HCT116 (cell line): ENCODE measurements around the gene LCMT2. TPM values are rescaled to one million over a fixed set of nuclear protein-coding genes. Genes with fewer than 3 reads are reported as not detected.
A peak's percentile ranks its signal among the peaks of the same experiment; 100 is the strongest.

Experiments used
- ATAC-seq: fragments of 200-7000 bp; cut with Tn5 transposase; 2 replicates; pipeline ENCODE4 v1.9.1; 2020; ENCODE audit warnings: mild to moderate bottlenecking, moderate library complexity
- BruUV-seq: library from RNA; stranded (reverse); fragments of 400-500 nt; replicated peaks from 2 replicates; lab custom pipeline; 2021; lab: Mats Ljungman, UMichigan
- CTCF ChIA-PET: fragments of 300-600 bp; sonication (Branson Sonifier 250); formaldehyde crosslinking; loops from one replicate; lab custom pipeline; 2021; ENCODE audit warnings: antibody characterized with exemption; lab: Charles Lee
- POLR2A ChIA-PET: fragments of 300-600, 350-600 bp; sonication (Branson Sonifier 250); formaldehyde crosslinking; loops from one replicate; lab custom pipeline; 2021; ENCODE audit warnings: antibody characterized with exemption; lab: Charles Lee
- RAD21 ChIA-PET, 2 experiments: fragments of 300-600 bp; sonication (Branson Sonifier 250); formaldehyde crosslinking; loops; one replicate each; lab custom pipeline; 2023; ENCODE audit warnings: low total read pairs in 2 of 2; ENCODE audit not compliant: uncharacterized antibody in 2 of 2, unreplicated experiment in 2 of 2, low non-redundant PET in 1 of 2; lab: Charles Lee
- DNase-seq: peaks from one replicate; pipeline ENCODE4 v3.0.0-alpha.2; 2010; ENCODE audit warnings: low read depth, low spot score
- H2AFZ ChIP-seq: fragments of 200-600 bp; shearing (Covaris generic), sonication (generic); 2 replicates; pipeline ENCODE4 v1.6.1; 2017; ENCODE audit warnings: low read depth, mixed run types, mixed read lengths, antibody characterized with exemption, low read length; ENCODE audit not compliant: poor library complexity, severe bottlenecking
- H3K27ac ChIP-seq: 2 replicates; pipeline ENCODE4 v1.5.1; 2012; ENCODE audit warnings: low read depth, low read length
- H3K27me3 ChIP-seq: fragments of 200-600 bp; sonication (generic); 2 replicates; pipeline ENCODE4 v1.6.1; 2016; ENCODE audit warnings: mixed run types, low read length, mixed read lengths; ENCODE audit not compliant: insufficient read depth
- H3K36me3 ChIP-seq, 2 experiments: fragments of 200-500 bp in 1 of 2; fragments of 200-600 bp in 1 of 2; sonication (Bioruptor generic) in 1 of 2; sonication (generic) in 1 of 2; 2 replicates each; pipeline versions ENCODE4 v1.5.1 to v1.6.1; 2014 to 2016; ENCODE audit warnings: low read length in 2 of 2, inconsistent platforms in 1 of 2, mixed read lengths in 1 of 2, mixed run types in 1 of 2; ENCODE audit not compliant: insufficient read depth in 2 of 2, control insufficient read depth in 1 of 2
- H3K4me1 ChIP-seq, 2 experiments: fragments of 200-600 bp in 1 of 2; sonication (generic) in 1 of 2; 2 replicates each; pipeline versions ENCODE4 v1.5.1 to v1.6.1; 2012 to 2017; ENCODE audit warnings: low read length in 2 of 2, inconsistent platforms in 1 of 2, mild to moderate bottlenecking in 1 of 2, mixed read lengths in 1 of 2, mixed run types in 1 of 2, moderate library complexity in 1 of 2; ENCODE audit not compliant: insufficient read depth in 2 of 2, control insufficient read depth in 1 of 2
- H3K4me2 ChIP-seq: fragments of 200-600 bp; sonication (generic); 2 replicates; pipeline ENCODE4 v1.6.1; 2017; ENCODE audit warnings: mixed run types, low read length, mixed read lengths
- H3K4me3 ChIP-seq, 2 experiments: fragments of 200-600 bp in 1 of 2; sonication (generic) in 1 of 2; replicated peaks in 1 of 2; 2 replicates each; pipeline ENCODE4 v1.5.1; 2011 to 2016; ENCODE audit warnings: low read length in 2 of 2, control low read depth in 1 of 2, low read depth in 1 of 2, mild to moderate bottlenecking in 1 of 2, mixed read lengths in 1 of 2, mixed run types in 1 of 2
- H3K79me2 ChIP-seq: fragments of 200-600 bp; sonication (generic); 2 replicates; pipeline ENCODE4 v1.6.1; 2017; ENCODE audit warnings: mild to moderate bottlenecking, mixed run types, low read length, moderate library complexity, mixed read lengths; ENCODE audit not compliant: insufficient read depth
- H3K9ac ChIP-seq: fragments of 200-600 bp; sonication (generic); 2 replicates; pipeline ENCODE4 v1.6.1; 2016; ENCODE audit warnings: low read length, mixed read lengths
- H3K9me2 ChIP-seq: fragments of 200-600 bp; sonication (generic), shearing (Covaris generic); 2 replicates; pipeline ENCODE4 v1.6.1; 2017; ENCODE audit warnings: mixed run types, mild to moderate bottlenecking, moderate library complexity; ENCODE audit not compliant: insufficient read depth
- H3K9me3 ChIP-seq, 2 experiments: fragments of 200-500 bp in 1 of 2; fragments of 200-600 bp in 1 of 2; sonication (Bioruptor generic) in 1 of 2; sonication (generic) in 1 of 2; 2 replicates each; pipeline ENCODE4 v1.6.1; 2014 to 2017; ENCODE audit warnings: low read length in 2 of 2, mixed read lengths in 2 of 2, inconsistent platforms in 1 of 2, low read depth in 1 of 2, mild to moderate bottlenecking in 1 of 2, mixed run types in 1 of 2, moderate library complexity in 1 of 2; ENCODE audit not compliant: control insufficient read depth in 1 of 2, insufficient read depth in 1 of 2
- H4K20me1 ChIP-seq: fragments of 200-600 bp; sonication (generic), shearing (Covaris generic); 2 replicates; pipeline ENCODE4 v1.6.1; 2017; ENCODE audit warnings: mixed run types, mild to moderate bottlenecking, moderate library complexity; ENCODE audit not compliant: insufficient read depth
- ATF3 ChIP-seq: IDR thresholded peaks from 2 replicates; pipeline ENCODE4 v1.6.1; 2012
- CBX3 ChIP-seq: IDR thresholded peaks from 2 replicates; pipeline ENCODE4 v1.6.1; 2012; ENCODE audit warnings: low read depth
- CEBPB ChIP-seq: IDR thresholded peaks from 2 replicates; pipeline ENCODE4 v1.6.1; 2012; ENCODE audit warnings: low read depth
- CTCF ChIP-seq, 3 experiments: fragments of 200-600 bp in 1 of 3; sonication (generic) in 1 of 3; IDR thresholded peaks in 2 of 3; conservative IDR thresholded peaks in 1 of 3; 2 replicates each; pipeline ENCODE4 v1.5.1; 2012 to 2017; ENCODE audit warnings: low read depth in 2 of 3, low read length in 2 of 3, antibody characterized with exemption in 1 of 3, borderline replicate concordance in 1 of 3, control low read depth in 1 of 3, mild to moderate bottlenecking in 1 of 3, mixed read lengths in 1 of 3, mixed run types in 1 of 3, moderate library complexity in 1 of 3; ENCODE audit not compliant: insufficient read depth in 1 of 3
- ELF1 ChIP-seq: IDR thresholded peaks from 2 replicates; pipeline ENCODE4 v1.6.1; 2012; ENCODE audit warnings: low read depth, borderline replicate concordance
- EZH2 ChIP-seq: fragments of 200-600 bp; sonication (generic); IDR thresholded peaks from 2 replicates; pipeline ENCODE4 v1.6.1; 2017; ENCODE audit warnings: antibody characterized with exemption, mixed run types
- POLR2A ChIP-seq: IDR thresholded peaks from 2 replicates; pipeline ENCODE4 v1.7.0; 2011; ENCODE audit warnings: borderline replicate concordance; ENCODE audit not compliant: insufficient read depth, insufficient read length; ENCODE audit errors: extremely low read depth
- POLR2AphosphoS5 ChIP-seq: IDR thresholded peaks from 2 replicates; pipeline ENCODE4 v1.6.1; 2011; ENCODE audit warnings: mild to moderate bottlenecking, low read depth, low read length, moderate library complexity
- SIN3A ChIP-seq: IDR thresholded peaks from 2 replicates; pipeline ENCODE4 v1.6.1; 2012; ENCODE audit warnings: low read depth
- SP1 ChIP-seq: IDR thresholded peaks from 2 replicates; pipeline ENCODE4 v1.6.1; 2012; ENCODE audit warnings: low read depth
- SRF ChIP-seq: IDR thresholded peaks from 2 replicates; pipeline ENCODE4 v1.6.1; 2012; ENCODE audit warnings: low read depth
- TCF7L2 ChIP-seq: IDR thresholded peaks from 2 replicates; pipeline ENCODE4 v1.7.0; 2011; ENCODE audit warnings: borderline replicate concordance, inconsistent platforms; ENCODE audit not compliant: insufficient read depth, insufficient read length; ENCODE audit errors: extremely low read depth
- YY1 ChIP-seq: IDR thresholded peaks from 2 replicates; pipeline ENCODE4 v1.6.1; 2011; ENCODE audit warnings: low read length, low read depth, moderate library complexity, mild to moderate bottlenecking; ENCODE audit not compliant: insufficient replicate concordance; ENCODE audit errors: extremely low read depth
- ZBTB33 ChIP-seq: IDR thresholded peaks from 2 replicates; pipeline ENCODE4 v1.6.1; 2011; ENCODE audit warnings: mild to moderate bottlenecking, low read length, moderate library complexity; ENCODE audit not compliant: insufficient replicate concordance; ENCODE audit errors: extremely low read depth
- ZFX ChIP-seq: fragments of 450-650 bp; IDR thresholded peaks from 2 replicates; pipeline ENCODE4 v1.6.1; 2017
- intact Hi-C: fragments of 100-400 bp; cut with micrococcal nuclease; formaldehyde crosslinking; loops from 2 replicates; pipeline ENCODE4 v1.10.0; 2022
- total RNA-seq: library from RNA; stranded (reverse); gene quantifications from one replicate; pipeline ENCODE4 v1.2.1, GENCODE V29; 2021; ENCODE audit not compliant: unreplicated experiment

The LCMT2 gene
- total RNA-seq, 1 experiment from 2014 or later, result 4.7 TPM

GRCh38 chr15:43330780-43331087, 361 bp upstream of the LCMT2 start:
- CTCF ChIA-PET, result no interaction called here
- ATAC-seq, result peak; percentile 36; the same call in 1 of the 2 replicates

GRCh38 chr15:43329217-43329959, 985 bp downstream of the LCMT2 start:
- H3K27me3 ChIP-seq, result no peaks in the 10 kb centered on the region
- no TSS peak for BruUV-seq
- ChIA-PET RAD21 (no interaction called here), CTCF (no interaction called here), POLR2A (no interaction called here)
- TF ChIP-seq POLR2AphosphoS5 (no peak), SRF (no peak), EZH2 (no peak), ZFX (no peak), SP1 (no peak), TCF7L2 (no peak), SIN3A (no peak), POLR2A (no peak), CEBPB (no peak), CTCF (IDR thresholded peaks at IDR 0.05 in 2 of 3, conservative IDR thresholded peaks at IDR 0.05 in 1 of 3; ENCODE audit: borderline replicate concordance in 1 of 3, insufficient read depth in 1 of 3, low read depth in 2 of 3, low read length in 2 of 3) (no peak), CBX3 (no peak), ELF1 (no peak), ATF3 (no peak), ZBTB33 (no peak)
- no peaks in the 10 kb centered on the region for H3K9me2 ChIP-seq
- peak overlapping the region; percentile 64 to 70 for H3K4me3 ChIP-seq
- peaks cover 10% of the 10 kb centered on the region; the same call in 1 of the 2 replicates for H3K79me2 ChIP-seq
- H3K9me3 ChIP-seq, result no peaks in the 10 kb centered on the region
- peak overlapping the region; percentile 67 for H3K9ac ChIP-seq
- no peaks in the 10 kb centered on the region for H3K36me3 ChIP-seq
- H4K20me1 ChIP-seq, result no peaks in the 10 kb centered on the region
- peak overlapping the region; percentile 61 for H3K4me2 ChIP-seq
- H3K27ac ChIP-seq, result peak overlapping the region; percentile 65; the same call in 1 of the 2 replicates
- ATAC-seq (no peak), DNase-seq (no peak)
- no peak overlapping the region for H2AFZ ChIP-seq
- peaks cover 4 to 14% of the 10 kb centered on the region in 2 experiments; a peak in 3 of 4 replicates for H3K4me1 ChIP-seq
- intact Hi-C loops, result no loop called here

More at GRCh38 chr15:43330780-43331087, 361 bp upstream of the LCMT2 start:
- TF ChIP-seq YY1, result no peak
- H3K4me2 ChIP-seq, result peak overlapping the region; percentile 61
- peaks cover 4 to 14% of the 10 kb centered on the region in 2 experiments; a peak in 3 of 4 replicates for H3K4me1 ChIP-seq
- intact Hi-C loops, result no loop called here
- H2AFZ ChIP-seq, result no peak overlapping the region
- H3K4me3 ChIP-seq, result peak overlapping the region; percentile 64 to 70
- BruUV-seq, result TSS peak; percentile 92
- H3K27me3 ChIP-seq, result no peaks in the 10 kb centered on the region
- POLR2A ChIA-PET, result no interaction called here
- no peaks in the 10 kb centered on the region for H3K9me3 ChIP-seq
- H3K9me2 ChIP-seq, result no peaks in the 10 kb centered on the region
- RAD21 ChIA-PET, result no interaction called here
- no peaks in the 10 kb centered on the region for H4K20me1 ChIP-seq
- DNase-seq, result no peak
- peaks cover 10% of the 10 kb centered on the region; the same call in 1 of the 2 replicates for H3K79me2 ChIP-seq
- H3K36me3 ChIP-seq, result no peaks in the 10 kb centered on the region
- H3K9ac ChIP-seq, result peak overlapping the region; percentile 67
- H3K27ac ChIP-seq, result peak overlapping the region; percentile 65; the same call in 1 of the 2 replicates
